B cell (primary cell): ENCODE measurements around the gene GPR15.

Experiments
- CTCF ChIP-seq: fragments of 200-600 bp; IDR thresholded peaks from one replicate; pipeline ENCODE4 v1.8.0; 2022; ENCODE audit warnings: antibody characterized with exemption, mild to moderate bottlenecking
- EZH2 ChIP-seq: IDR thresholded peaks from 2 replicates; pipeline ENCODE4 v1.6.1; 2012; ENCODE audit warnings: borderline replicate concordance, low read depth, mild to moderate bottlenecking, moderate library complexity, low read length; ENCODE audit not compliant: insufficient read depth, poor library complexity, severe bottlenecking

GRCh38 chr3:98555025-98555379, 23.2 kb downstream of the GPR15 start:
- TF ChIP-seq CTCF (no peak), EZH2 (no peak)
